MM.1S (cell line): ENCODE measurements around the gene MRPS35.
"Not testable (repeated sequence)": the region's sequence is repeated elsewhere in the genome, so short reads cannot be mapped to it uniquely, and the experiment has no call there.

Experiments
- DNase-seq: peaks from one replicate; pipeline ENCODE4 v3.0.0-alpha.2; 2015
- H2AFZ ChIP-seq: fragments of 300-600 bp; sonication (generic); 2 replicates; pipeline ENCODE4 v1.6.0; 2016; ENCODE audit warnings: antibody characterized with exemption, low read length
- H3F3A ChIP-seq: fragments of 300-600 bp; sonication (generic); 2 replicates; pipeline ENCODE4 v1.6.1; 2016; ENCODE audit warnings: mild to moderate bottlenecking, antibody characterized with exemption, low read length, moderate library complexity, mixed read lengths; ENCODE audit not compliant: insufficient read depth
- H3K27ac ChIP-seq: fragments of 300-600 bp; sonication (generic); 2 replicates; pipeline ENCODE4 v1.5.1; 2016; ENCODE audit warnings: mild to moderate bottlenecking, low read length
- H3K27me3 ChIP-seq: fragments of 300-600 bp; sonication (generic); replicated peaks from 2 replicates; pipeline ENCODE4 v1.6.0; 2016; ENCODE audit warnings: low read length; ENCODE audit not compliant: insufficient read depth
- H3K36me3 ChIP-seq: fragments of 300-600 bp; sonication (generic); replicated peaks from 2 replicates; pipeline ENCODE4 v1.6.1; 2016; ENCODE audit warnings: mild to moderate bottlenecking, low read length, mixed read lengths; ENCODE audit not compliant: insufficient read depth
- H3K4me1 ChIP-seq: fragments of 300-600 bp; sonication (generic); 2 replicates; pipeline ENCODE4 v1.6.1; 2016; ENCODE audit warnings: low read length, mixed read lengths
- H3K4me2 ChIP-seq: fragments of 300-600 bp; sonication (generic); 2 replicates; pipeline ENCODE4 v1.6.0; 2016; ENCODE audit warnings: low read depth, low read length
- H3K4me3 ChIP-seq: fragments of 300-600 bp; sonication (generic); 2 replicates; pipeline ENCODE4 v1.5.1; 2016; ENCODE audit warnings: low read length, mixed read lengths
- H3K79me2 ChIP-seq: fragments of 300-600 bp; sonication (generic); 2 replicates; pipeline ENCODE4 v1.6.1; 2016; ENCODE audit warnings: mixed run types, low read length, mixed read lengths
- H3K9ac ChIP-seq: fragments of 300-600 bp; sonication (generic); 2 replicates; pipeline ENCODE4 v1.6.1; 2016; ENCODE audit warnings: low read length, mixed read lengths
- H3K9me2 ChIP-seq: fragments of 300-600 bp; sonication (generic); replicated peaks from 2 replicates; pipeline ENCODE4 v1.6.1; 2016; ENCODE audit warnings: mild to moderate bottlenecking, low read length, mixed read lengths; ENCODE audit not compliant: insufficient read depth
- H3K9me3 ChIP-seq: fragments of 300-600 bp; sonication (generic); replicated peaks from 2 replicates; pipeline ENCODE4 v1.6.1; 2016; ENCODE audit warnings: mild to moderate bottlenecking, low read length, mixed read lengths; ENCODE audit not compliant: insufficient read depth
- H4K20me1 ChIP-seq: fragments of 300-600 bp; sonication (generic); 2 replicates; pipeline ENCODE4 v1.6.1; 2016; ENCODE audit warnings: mild to moderate bottlenecking, low read length, moderate library complexity, mixed read lengths; ENCODE audit not compliant: insufficient read depth
- EZH2 ChIP-seq: fragments of 300-600 bp; sonication (generic); optimal IDR thresholded peaks from 2 replicates; pipeline ENCODE3; 2017; ENCODE audit warnings: low read depth, mild to moderate bottlenecking, antibody characterized with exemption, low read length, mixed read lengths
- EZH2phosphoT487 ChIP-seq: fragments of 300-600 bp; sonication (generic); IDR thresholded peaks from 2 replicates; pipeline ENCODE4 v1.6.1; 2018; ENCODE audit warnings: antibody characterized with exemption, low read length
- TF ChIP-seq, protein P1 (sequence below): fragments of 300-600 bp; sonication (generic); IDR thresholded peaks from 2 replicates; pipeline ENCODE4 v1.5.1; 2016; ENCODE audit warnings: antibody characterized with exemption, low read length, mixed read lengths

The MRPS35 gene

DNA sequence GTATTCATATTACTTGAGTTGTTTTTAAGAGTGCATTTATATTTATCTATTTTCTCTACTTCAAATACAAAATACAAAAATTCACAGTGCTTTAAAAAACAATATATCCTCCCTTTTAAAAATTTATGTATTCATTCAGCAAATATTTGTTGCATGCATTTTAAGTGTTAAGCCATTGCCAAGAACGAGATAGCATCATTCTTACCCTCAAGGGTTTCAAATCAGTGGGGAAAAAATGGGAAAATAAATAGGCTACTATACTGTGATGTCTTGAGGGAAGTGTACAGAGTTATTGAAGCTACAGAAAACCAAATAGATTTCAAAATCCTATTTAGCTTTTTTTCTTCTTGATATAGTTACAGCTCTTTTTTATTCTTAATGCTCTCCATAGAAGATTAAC is 23.2 kb downstream of the MRPS35 start:
- TF ChIP-seq EZH2 (no peak), EZH2phosphoT487 (no peak)
- TF ChIP-seq, protein P1, sequence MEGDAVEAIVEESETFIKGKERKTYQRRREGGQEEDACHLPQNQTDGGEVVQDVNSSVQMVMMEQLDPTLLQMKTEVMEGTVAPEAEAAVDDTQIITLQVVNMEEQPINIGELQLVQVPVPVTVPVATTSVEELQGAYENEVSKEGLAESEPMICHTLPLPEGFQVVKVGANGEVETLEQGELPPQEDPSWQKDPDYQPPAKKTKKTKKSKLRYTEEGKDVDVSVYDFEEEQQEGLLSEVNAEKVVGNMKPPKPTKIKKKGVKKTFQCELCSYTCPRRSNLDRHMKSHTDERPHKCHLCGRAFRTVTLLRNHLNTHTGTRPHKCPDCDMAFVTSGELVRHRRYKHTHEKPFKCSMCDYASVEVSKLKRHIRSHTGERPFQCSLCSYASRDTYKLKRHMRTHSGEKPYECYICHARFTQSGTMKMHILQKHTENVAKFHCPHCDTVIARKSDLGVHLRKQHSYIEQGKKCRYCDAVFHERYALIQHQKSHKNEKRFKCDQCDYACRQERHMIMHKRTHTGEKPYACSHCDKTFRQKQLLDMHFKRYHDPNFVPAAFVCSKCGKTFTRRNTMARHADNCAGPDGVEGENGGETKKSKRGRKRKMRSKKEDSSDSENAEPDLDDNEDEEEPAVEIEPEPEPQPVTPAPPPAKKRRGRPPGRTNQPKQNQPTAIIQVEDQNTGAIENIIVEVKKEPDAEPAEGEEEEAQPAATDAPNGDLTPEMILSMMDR: no peak
- no peaks in the 10 kb centered on the region for H3K9me3 ChIP-seq
- H3K9me2 ChIP-seq: no peaks in the 10 kb centered on the region
- no peak overlapping the region for H3K27ac ChIP-seq
- H3K4me3 ChIP-seq: no peak overlapping the region
- peaks cover 11% of the 10 kb centered on the region; the same call in 1 of the 2 replicates for H3K36me3 ChIP-seq
- 0 out of 2 replicates have a peak, but pooled peaks cover 3% of the 10 kb centered on the region for H3K79me2 ChIP-seq
- H2AFZ ChIP-seq: no peak overlapping the region
- H3K9ac ChIP-seq: no peak overlapping the region
- no peaks in the 10 kb centered on the region for H3K27me3 ChIP-seq
- no peaks in the 10 kb centered on the region for H3K4me1 ChIP-seq
- H3F3A ChIP-seq: no peaks in the 10 kb centered on the region
- no peak for DNase-seq
- H3K4me2 ChIP-seq: no peak overlapping the region
- H4K20me1 ChIP-seq: no peaks in the 10 kb centered on the region

DNA sequence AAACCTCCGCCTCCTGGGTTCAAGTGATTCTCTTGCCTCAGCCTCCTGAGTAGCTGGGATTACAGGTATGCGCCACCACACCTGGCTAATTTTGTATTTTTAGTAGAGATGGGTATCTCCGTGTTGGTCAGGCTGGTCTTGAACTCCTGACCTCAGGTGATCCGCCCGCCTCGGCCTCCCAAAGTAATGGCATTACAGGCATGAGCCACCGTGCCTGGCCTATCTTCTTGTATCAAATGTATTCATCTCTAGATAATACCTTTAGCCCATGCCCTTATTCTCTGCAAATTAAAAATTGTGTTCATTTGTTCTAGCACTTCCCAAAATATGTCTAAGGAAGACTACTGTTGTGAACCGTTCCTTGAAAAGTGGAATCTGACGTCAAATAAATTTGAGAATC is 23.7 kb downstream of the MRPS35 start:
- H3K9me3 ChIP-seq, H4K20me1 ChIP-seq, H2AFZ ChIP-seq, H3K4me1 ChIP-seq, H3K9me2 ChIP-seq, H3F3A ChIP-seq, H3K4me2 ChIP-seq, H3K79me2 ChIP-seq, DNase-seq, H3K27ac ChIP-seq, H3K4me3 ChIP-seq, H3K27me3 ChIP-seq, H3K9ac ChIP-seq: not testable (repeated sequence)
- peaks cover 11% of the 10 kb centered on the region; the same call in 1 of the 2 replicates for H3K36me3 ChIP-seq

DNA sequence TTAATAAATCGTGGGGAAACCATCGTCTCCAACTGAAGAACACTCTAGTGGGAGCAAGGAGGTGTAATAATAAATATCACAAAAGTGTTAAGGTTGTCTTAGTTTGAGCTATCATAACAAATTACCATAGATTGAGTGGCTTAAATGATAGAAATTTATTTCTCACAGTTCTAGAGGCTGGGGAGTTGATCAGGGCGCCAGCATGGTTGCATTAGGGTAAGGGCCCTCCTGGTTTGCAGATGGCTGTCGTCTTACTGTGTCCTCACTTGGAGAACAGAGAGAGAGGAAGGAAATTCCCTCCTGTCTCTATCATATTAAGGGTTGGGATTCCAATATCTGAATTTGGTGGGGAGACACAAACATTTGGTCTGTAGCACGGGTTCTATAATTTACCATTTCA is 33.0 kb downstream of the MRPS35 start:
- 0 out of 2 replicates have a peak, but pooled peaks cover 1% of the 10 kb centered on the region for H3K79me2 ChIP-seq
- H3K4me1 ChIP-seq: no peaks in the 10 kb centered on the region

DNA sequence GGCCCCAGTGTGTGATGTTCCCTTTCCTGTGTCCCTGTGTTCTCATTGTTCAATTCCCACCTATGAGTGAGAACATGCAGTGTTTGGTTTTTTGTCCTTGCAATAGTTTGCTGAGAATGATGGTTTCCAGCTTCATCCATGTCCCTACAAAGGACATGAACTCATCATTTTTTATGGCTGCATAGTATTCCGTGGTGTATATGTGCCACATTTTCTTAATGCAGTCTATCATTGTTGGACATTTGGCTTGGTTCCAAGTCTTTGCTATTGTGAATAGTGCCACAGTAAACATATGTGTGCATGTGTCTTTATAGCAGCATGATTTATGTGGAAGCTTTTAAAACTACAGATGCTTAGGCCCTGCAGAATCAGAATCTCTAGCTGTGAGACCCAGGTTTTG is 35.1 kb downstream of the MRPS35 start:
- H3K4me3 ChIP-seq, H3K36me3 ChIP-seq, H3K9ac ChIP-seq, DNase-seq, H3K27ac ChIP-seq, H2AFZ ChIP-seq, H3K9me2 ChIP-seq, H3K79me2 ChIP-seq, H4K20me1 ChIP-seq, H3K4me2 ChIP-seq, H3K9me3 ChIP-seq, H3K27me3 ChIP-seq, H3F3A ChIP-seq, H3K4me1 ChIP-seq: not testable (repeated sequence)

More for the DNA sequence above, 33.0 kb downstream of the MRPS35 start:
- Histone ChIP-seq H3K4me3 (no peak overlapping the region), H3K9me3 (no peaks in the 10 kb centered on the region), H3F3A (no peaks in the 10 kb centered on the region), H3K36me3 (peaks cover 2% of the 10 kb centered on the region; the same call in 1 of the 2 replicates), H3K27ac (no peak overlapping the region), H3K9me2 (no peaks in the 10 kb centered on the region), H3K9ac (no peak overlapping the region), H2AFZ (no peak overlapping the region), H3K27me3 (no peaks in the 10 kb centered on the region), H3K4me2 (no peak overlapping the region), H4K20me1 (no peaks in the 10 kb centered on the region)
- no peak for TF ChIP-seq EZH2
- TF ChIP-seq EZH2phosphoT487: no peak
- TF ChIP-seq, protein P1: no peak
- DNase-seq: no peak
